Measurements from ENCODE around the gene ANAPC7.
"Not testable (repeated sequence)": the region's sequence is repeated elsewhere in the genome, so short reads cannot be mapped to it uniquely, and the experiment has no call there.

Gene ANAPC7

GRCh38 chr12:110349514-110350151 is 53.9 kb downstream of the ANAPC7 start:
- peak; percentile 13 for DNase-seq (ENCODE audit: low read depth, low spot score)

- no peak for DNase-seq (ENCODE audit: low read depth, low spot score)
Observed at GRCh38 chr12:110349096-110349495, 54.4 kb downstream of the ANAPC7 start.

- no peak for DNase-seq (ENCODE audit: low read depth, low spot score)
Observed at GRCh38 chr12:110348431-110349059, 55.0 kb downstream of the ANAPC7 start.

GRCh38 chr12:110347767-110348166 is 55.7 kb downstream of the ANAPC7 start:
- DNase-seq (ENCODE audit: low read depth, low spot score): no peak

DNA sequence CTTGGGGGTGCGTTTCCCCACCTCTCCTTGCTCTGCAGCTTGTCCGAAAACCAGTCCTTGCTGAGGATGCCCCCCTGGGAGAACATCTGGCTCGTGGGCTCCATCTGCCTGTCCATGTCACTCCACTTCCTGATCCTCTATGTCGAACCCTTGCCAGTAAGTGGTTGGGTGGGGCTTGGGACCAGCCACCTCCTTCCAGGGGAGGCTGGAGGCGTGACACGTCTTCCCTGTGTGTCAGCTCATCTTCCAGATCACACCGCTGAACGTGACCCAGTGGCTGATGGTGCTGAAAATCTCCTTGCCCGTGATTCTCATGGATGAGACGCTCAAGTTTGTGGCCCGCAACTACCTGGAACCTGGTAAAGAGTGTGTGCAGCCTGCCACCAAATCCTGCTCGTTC is 57.5 kb downstream of the ANAPC7 start:
- no peak for DNase-seq (ENCODE audit: low read depth, low spot score)

GRCh38 chr12:110345176-110345661 is 58.3 kb downstream of the ANAPC7 start:
- no peak for DNase-seq (ENCODE audit: low read depth, low spot score)

GRCh38 chr12:110344657-110345056 is 58.9 kb downstream of the ANAPC7 start:
- no peak for DNase-seq (ENCODE audit: low read depth, low spot score)

DNA sequence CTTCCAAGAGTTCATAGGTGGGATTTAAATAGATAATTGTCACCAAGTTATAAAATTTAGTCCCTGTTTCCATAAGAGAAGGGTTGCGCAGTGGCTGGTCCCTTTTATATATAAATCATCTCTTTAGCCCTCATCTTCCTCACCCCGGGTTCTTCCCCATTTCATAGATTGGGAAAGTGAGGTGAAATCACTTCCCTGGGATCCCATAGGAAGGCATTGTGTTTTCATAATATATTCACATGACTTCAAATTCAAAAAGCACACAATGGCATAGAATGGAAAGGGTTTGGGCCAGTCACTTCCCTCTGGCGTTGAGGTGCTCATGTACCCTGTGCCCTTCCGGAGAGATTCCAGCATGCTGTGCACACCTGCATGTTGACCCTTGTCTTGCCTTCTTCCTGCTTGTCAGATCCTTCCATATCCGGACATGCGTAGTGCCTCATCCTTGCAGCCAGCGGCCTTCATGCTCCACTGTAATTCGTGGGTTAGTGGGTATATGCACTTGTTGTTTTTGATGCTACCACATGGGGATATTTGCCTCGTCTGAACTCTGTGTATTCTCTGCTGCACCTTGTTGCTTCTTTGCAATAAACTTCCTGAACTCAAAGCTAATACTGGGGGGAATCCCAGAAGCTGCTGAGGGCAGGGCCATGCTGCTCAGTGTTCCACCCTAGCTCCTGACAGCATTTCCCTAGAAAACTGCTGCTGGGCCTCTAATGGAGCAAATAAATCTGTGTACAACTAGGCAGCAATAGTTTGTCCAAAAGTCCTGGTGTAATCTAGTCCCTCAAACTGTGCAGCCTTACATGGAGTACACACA is 59.6 kb downstream of the ANAPC7 start:
- no peak for DNase-seq (ENCODE audit: low read depth, low spot score)

DNA sequence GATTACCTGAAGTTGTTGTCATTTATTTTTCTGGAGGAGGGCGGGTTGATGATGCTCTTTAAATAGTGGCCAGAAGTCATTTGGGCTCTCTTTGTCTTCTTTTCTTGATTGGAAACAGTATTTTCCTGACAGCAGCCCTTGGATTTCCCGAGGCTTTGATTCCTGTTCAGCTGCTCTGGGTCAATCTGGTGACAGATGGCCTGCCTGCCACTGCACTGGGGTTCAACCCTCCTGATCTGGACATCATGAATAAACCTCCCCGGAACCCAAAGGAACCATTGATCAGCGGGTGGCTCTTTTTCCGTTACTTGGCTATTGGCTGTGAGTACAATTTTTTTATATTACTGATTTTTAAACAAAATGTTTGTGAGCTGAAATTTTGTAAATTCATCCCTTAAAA is 60.4 kb downstream of the ANAPC7 start:
- no peak for DNase-seq (ENCODE audit: low read depth, low spot score)

GRCh38 chr12:110342157-110342556 is 61.4 kb downstream of the ANAPC7 start:
- DNase-seq (ENCODE audit: low read depth, low spot score): no peak

- DNase-seq (ENCODE audit: low read depth, low spot score): no peak
Observed at GRCh38 chr12:110340706-110341105, 62.8 kb downstream of the ANAPC7 start.

GRCh38 chr12:110340261-110340660 is 63.2 kb downstream of the ANAPC7 start:
- not testable (repeated sequence) for DNase-seq (ENCODE audit: low read depth, low spot score)

- DNase-seq (ENCODE audit: low read depth, low spot score): no peak
Observed at GRCh38 chr12:110339184-110339952, 64.1 kb downstream of the ANAPC7 start.

DNA sequence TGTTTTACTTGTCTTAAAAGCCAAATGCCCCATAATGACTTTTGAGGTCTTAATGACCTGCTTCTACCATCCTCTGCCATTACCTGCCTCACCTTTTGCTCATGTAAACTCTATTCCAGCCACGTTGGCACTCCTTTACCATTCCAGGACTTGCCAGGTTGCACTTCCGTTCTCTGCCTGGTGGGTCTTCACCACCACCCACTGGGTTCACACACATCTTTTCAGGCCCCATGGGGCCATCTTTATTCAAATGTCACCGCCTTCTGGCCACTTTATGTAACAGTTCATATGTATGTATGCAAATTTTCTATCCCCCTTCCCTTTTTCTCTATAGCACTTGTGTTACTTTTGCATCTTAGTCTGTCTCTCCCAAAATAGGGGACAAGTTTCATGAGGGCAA is 64.8 kb downstream of the ANAPC7 start:
- no peak for DNase-seq (ENCODE audit: low read depth, low spot score)

DNA sequence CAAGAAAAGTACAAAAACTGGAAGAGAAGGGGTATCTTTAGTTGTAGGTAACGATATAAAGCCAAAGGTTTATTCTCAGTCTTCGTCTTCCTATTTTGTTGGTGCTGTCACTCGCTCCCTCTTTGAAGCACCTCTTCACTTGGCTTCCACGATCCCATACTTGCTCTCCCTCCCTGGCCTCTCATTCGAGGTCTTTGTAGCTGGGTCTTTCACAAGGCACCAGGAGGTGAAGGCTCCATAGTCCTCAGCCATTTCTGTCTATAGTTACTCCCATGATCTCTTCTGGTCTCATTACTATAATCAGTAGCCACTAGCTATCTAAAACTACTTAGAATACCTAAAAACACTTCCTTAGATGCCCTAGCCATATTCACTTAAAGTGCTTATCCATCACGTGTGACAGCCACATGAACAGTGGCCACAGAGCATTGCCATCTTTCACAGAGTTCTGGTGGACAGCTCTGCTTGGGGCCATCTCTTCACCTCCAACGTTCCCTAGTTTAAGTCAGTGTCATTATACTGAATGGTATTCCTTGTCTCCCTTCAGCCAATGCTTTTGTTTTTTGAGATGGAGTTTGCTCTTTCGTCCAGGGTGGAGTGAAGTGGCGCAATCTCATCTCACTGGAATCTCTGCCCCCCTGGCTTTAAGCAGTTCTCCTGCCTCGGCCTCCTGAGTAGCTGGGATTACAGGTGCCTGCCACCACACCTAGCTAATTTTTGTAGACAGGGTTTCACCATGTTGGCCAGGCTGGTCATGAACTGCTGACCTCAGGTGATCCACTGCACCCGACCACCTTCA is 65.4 kb downstream of the ANAPC7 start:
- DNase-seq (ENCODE audit: low read depth, low spot score): no peak

- DNase-seq (ENCODE audit: low read depth, low spot score): no peak
Observed at GRCh38 chr12:110335481-110336045, 67.9 kb downstream of the ANAPC7 start.

DNA sequence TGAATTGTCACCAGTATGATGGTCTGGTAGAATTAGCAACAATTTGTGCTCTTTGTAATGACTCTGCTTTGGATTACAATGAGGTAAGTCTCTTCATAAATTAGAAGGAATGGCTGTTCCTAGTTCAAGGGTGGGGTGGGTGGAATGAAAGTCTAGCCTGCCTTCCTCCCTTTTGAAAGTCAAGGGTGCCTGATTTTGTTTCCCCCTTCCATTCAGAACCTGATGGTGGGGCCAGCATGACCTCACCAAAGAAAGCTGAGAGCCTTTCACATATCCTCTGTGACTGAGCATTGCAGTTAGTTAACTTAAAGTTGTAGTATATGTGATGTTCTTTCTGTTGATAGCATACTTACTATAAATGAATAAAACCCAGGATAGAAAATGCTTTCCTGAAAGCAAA is 70.3 kb downstream of the ANAPC7 start:
- DNase-seq (ENCODE audit: low read depth, low spot score): no peak

DNA sequence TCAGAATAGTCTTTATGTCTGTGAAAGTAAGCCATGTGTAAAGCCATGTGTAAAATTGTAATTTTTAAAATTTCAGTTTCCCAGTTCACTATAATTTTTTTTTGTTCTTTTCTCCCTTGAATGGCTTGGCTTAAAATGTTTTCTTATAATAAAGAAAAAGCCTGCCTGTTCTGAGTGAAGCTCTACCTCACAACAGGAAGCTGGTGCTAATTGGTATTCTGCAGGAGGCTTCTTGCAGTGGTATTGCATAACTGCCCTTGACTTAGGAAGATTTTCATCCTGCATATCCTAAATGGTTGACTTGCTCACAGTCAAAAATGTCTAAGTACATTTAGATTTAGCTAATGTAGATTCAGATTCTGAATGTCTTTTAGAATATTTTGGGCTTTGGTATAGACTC is 73.0 kb downstream of the ANAPC7 start:
- DNase-seq (ENCODE audit: low read depth, low spot score): no peak

DNA sequence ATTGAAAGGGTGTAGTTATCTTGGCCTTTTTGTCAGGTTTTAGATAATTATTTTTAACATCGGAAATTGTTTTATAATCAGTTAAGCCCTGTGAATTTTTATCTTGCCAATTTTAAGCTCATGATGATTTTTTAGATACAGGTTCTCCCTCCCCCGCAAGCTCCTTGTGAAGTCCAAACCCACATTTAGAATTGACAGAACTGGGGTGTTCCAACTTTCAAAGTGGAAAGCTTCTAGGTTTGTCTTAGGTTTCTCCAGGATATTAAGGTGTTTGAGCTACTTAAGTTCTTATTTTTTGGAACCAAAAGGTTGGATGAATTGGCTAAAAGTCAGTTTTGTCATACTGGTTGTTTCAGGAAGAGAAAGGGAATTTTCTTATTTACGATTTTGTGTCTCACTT is 73.4 kb downstream of the ANAPC7 start:
- no peak for DNase-seq (ENCODE audit: low read depth, low spot score)

- DNase-seq (ENCODE audit: low read depth, low spot score): no peak
Observed at GRCh38 chr12:110329710-110330109, 73.8 kb downstream of the ANAPC7 start.

Measured in activated CD4-positive, CD25-positive, alpha-beta regulatory T cell treated with anti-CD3 and anti-CD28 coated beads, Interleukin-2, amount 50 U/mL, for 16 hours (primary cell).